IMR-90 (cell line): ENCODE results near the gene FAF1. TPM values are rescaled to one million over a fixed set of nuclear protein-coding genes. Genes with fewer than 3 reads are reported as not detected.
A peak's percentile ranks its signal among the peaks of the same experiment; 100 is the strongest.

Source experiments
- ATAC-seq: fragments of 200-7000 bp; cut with Tn5 transposase; 2 replicates; pipeline ENCODE4 v1.9.1; 2020; ENCODE audit warnings: low read depth, mild to moderate bottlenecking, moderate library complexity
- BruUV-seq: library from RNA; stranded (reverse); fragments of 400-500 nt; replicated peaks from 2 replicates; lab custom pipeline; 2021; lab: Mats Ljungman, UMichigan
- CTCF ChIA-PET: fragments of 300-600 bp; formaldehyde crosslinking; extraction: SDS; loops from one replicate; lab custom pipeline; 2021; ENCODE audit warnings: antibody characterized with exemption; lab: Yijun Ruan, JAX
- POLR2A ChIA-PET: fragments of 300-600 bp; sonication (Branson Sonifier 250); formaldehyde crosslinking; loops from one replicate; lab custom pipeline; 2022; ENCODE audit warnings: antibody characterized with exemption; ENCODE audit not compliant: unreplicated experiment; lab: Charles Lee
- DNase-seq: peaks from one replicate; pipeline ENCODE4 v3.0.0; 2013
- H2AFZ ChIP-seq: replicated peaks from 2 replicates; pipeline ENCODE3; 2013; ENCODE audit warnings: low read length, mild to moderate bottlenecking; ENCODE audit not compliant: poor library complexity
- H2AK5ac ChIP-seq: 2 replicates; pipeline ENCODE4 v1.6.1; 2013; ENCODE audit warnings: low read depth, low read length, inconsistent platforms
- H2AK9ac ChIP-seq: replicated peaks from 2 replicates; pipeline ENCODE3; 2013; ENCODE audit warnings: mild to moderate bottlenecking, low read depth, low read length, moderate library complexity; ENCODE audit not compliant: poor library complexity
- H2BK120ac ChIP-seq: 2 replicates; pipeline ENCODE4 v1.6.1; 2013; ENCODE audit warnings: low read depth, low read length, inconsistent platforms
- H2BK15ac ChIP-seq: 3 replicates; pipeline ENCODE4 v1.6.1; 2013; ENCODE audit warnings: low read depth, low read length, inconsistent platforms
- H2BK20ac ChIP-seq: 2 replicates; pipeline ENCODE4 v1.6.1; 2013; ENCODE audit warnings: low read depth, mild to moderate bottlenecking, inconsistent platforms, low read length, moderate library complexity
- H2BK5ac ChIP-seq: 2 replicates; pipeline ENCODE4 v1.6.1; 2013; ENCODE audit warnings: mild to moderate bottlenecking, low read depth, low read length, inconsistent platforms; ENCODE audit not compliant: poor library complexity, severe bottlenecking
- H3K14ac ChIP-seq: replicated peaks from 2 replicates; pipeline ENCODE4 v1.6.1; 2013; ENCODE audit warnings: low read depth, low read length, inconsistent platforms
- H3K18ac ChIP-seq: 2 replicates; pipeline ENCODE4 v1.6.1; 2013; ENCODE audit warnings: low read depth, low read length, control low read depth
- H3K23ac ChIP-seq: 2 replicates; pipeline ENCODE4 v1.6.1; 2013; ENCODE audit warnings: low read depth, low read length, inconsistent platforms
- H3K27ac ChIP-seq: 2 replicates; pipeline ENCODE4 v1.5.1; 2013; ENCODE audit warnings: mild to moderate bottlenecking, control low read depth, low read length; ENCODE audit not compliant: insufficient read depth
- H3K27me3 ChIP-seq: 2 replicates; pipeline ENCODE4 v1.6.1; 2013; ENCODE audit warnings: low read length; ENCODE audit not compliant: control insufficient read depth, insufficient read depth
- H3K36me3 ChIP-seq: 2 replicates; pipeline ENCODE4 v1.6.1; 2013; ENCODE audit warnings: low read length, mixed read lengths; ENCODE audit not compliant: control insufficient read depth, insufficient read depth
- H3K4ac ChIP-seq: 2 replicates; pipeline ENCODE4 v1.6.1; 2013; ENCODE audit warnings: low read depth, low read length, inconsistent platforms
- H3K4me1 ChIP-seq: 2 replicates; pipeline ENCODE4 v1.6.1; 2013; ENCODE audit warnings: low read length, mixed read lengths; ENCODE audit not compliant: control insufficient read depth, insufficient read depth
- H3K4me2 ChIP-seq: 2 replicates; pipeline ENCODE4 v1.6.1; 2013; ENCODE audit warnings: low read depth, mild to moderate bottlenecking, control low read depth, low read length, moderate library complexity
- H3K4me3 ChIP-seq: 2 replicates; pipeline ENCODE4 v1.5.1; 2013; ENCODE audit warnings: low read depth, mild to moderate bottlenecking, control low read depth, low read length, moderate library complexity; ENCODE audit not compliant: insufficient read depth
- H3K56ac ChIP-seq: 2 replicates; pipeline ENCODE4 v1.6.1; 2013; ENCODE audit warnings: low read length, inconsistent platforms; ENCODE audit not compliant: insufficient read depth; ENCODE audit errors: extremely low read depth
- H3K79me1 ChIP-seq, 2 experiments: 2 replicates each; pipeline ENCODE4 v1.6.1; 2013; ENCODE audit warnings: low read length in 2 of 2, inconsistent platforms in 1 of 2, low read depth in 1 of 2
- H3K9ac ChIP-seq: 2 replicates; pipeline ENCODE4 v1.6.1; 2013; ENCODE audit warnings: low read depth, low read length, control low read depth
- H3K9me1 ChIP-seq: 2 replicates; pipeline ENCODE4 v1.6.1; 2013; ENCODE audit warnings: low read length, inconsistent platforms; ENCODE audit not compliant: insufficient read depth
- H3K9me3 ChIP-seq: 2 replicates; pipeline ENCODE4 v1.6.1; 2013; ENCODE audit warnings: low read length; ENCODE audit not compliant: control insufficient read depth, insufficient read depth
- H4K20me1 ChIP-seq: 2 replicates; pipeline ENCODE4 v1.6.1; 2013; ENCODE audit warnings: low read length, inconsistent platforms; ENCODE audit not compliant: insufficient read depth
- H4K5ac ChIP-seq: 2 replicates; pipeline ENCODE4 v1.6.1; 2013; ENCODE audit warnings: mild to moderate bottlenecking, low read depth, low read length, control low read depth
- H4K8ac ChIP-seq, 2 experiments: 2 replicates each; pipeline ENCODE4 v1.6.1; 2013; ENCODE audit warnings: low read depth in 2 of 2, low read length in 2 of 2, control low read depth in 1 of 2, inconsistent platforms in 1 of 2
- H4K91ac ChIP-seq: 2 replicates; pipeline ENCODE4 v1.6.1; 2013; ENCODE audit warnings: low read depth, low read length, inconsistent platforms; ENCODE audit not compliant: insufficient read depth
- BHLHE40 ChIP-seq: fragments of 150-350 bp; IDR thresholded peaks from 2 replicates; pipeline ENCODE4 v1.6.1; 2016; ENCODE audit warnings: mild to moderate bottlenecking, low read depth, low read length
- CTCF ChIP-seq: conservative IDR thresholded peaks from 2 replicates; pipeline ENCODE4 v1.5.1; 2012; ENCODE audit warnings: mild to moderate bottlenecking, low read depth, low read length, improper control_type of control experiment
- FOS ChIP-seq: fragments of 150-350 bp; IDR thresholded peaks from 2 replicates; pipeline ENCODE4 v1.6.1; 2016; ENCODE audit warnings: low read depth, low read length
- NFE2L2 ChIP-seq: fragments of 150-350 bp; IDR thresholded peaks from 2 replicates; pipeline ENCODE4 v1.6.1; 2016; ENCODE audit warnings: low read depth, mild to moderate bottlenecking, low read length
- RAD21 ChIP-seq: IDR thresholded peaks from 2 replicates; pipeline ENCODE4 v1.6.1; 2012; ENCODE audit warnings: low read length, improper control_type of control experiment
- WGBS, 2 experiments: methylation state at CpG; one replicate each; pipeline versions ENCODE4 v1.1.5 to v1.1.7; 2013; ENCODE audit warnings: missing lambda C conversion rate in 2 of 2; ENCODE audit not compliant: insufficient read length in 1 of 2; ENCODE audit errors: extremely low coverage in 2 of 2; 5-methylcytosine and 5-hydroxymethylcytosine counted together
- dilution Hi-C: fragments of 300-500 bp; cut with HindIII; formaldehyde crosslinking; loops from one replicate; pipeline ENCODE4 v1.14.3; 2018; ENCODE audit warnings: low sequenced_read_pairs; ENCODE audit not compliant: unreplicated experiment
- in situ Hi-C: fragments of 300-500 bp; cut with MboI; formaldehyde crosslinking; loops from 3 replicates; pipeline ENCODE4 v1.14.3; 2019; ENCODE audit warnings: low sequenced_read_pairs, inconsistent platforms, mixed read lengths
- intact Hi-C: fragments of 100-400 bp; cut with micrococcal nuclease; formaldehyde crosslinking; loops from 2 replicates; pipeline ENCODE4 v1.10.0; 2022
- polyA plus RNA-seq, 3 experiments: library from polyadenylated mRNA; depleted of rRNA; stranded (reverse); fragments of >200 nt; gene quantifications; 2 replicates each; pipeline ENCODE4 v1.2.3, GENCODE V29; 2012; ENCODE audit warnings: low replicate concordance in 1 of 3
- total RNA-seq: library from RNA; depleted of rRNA; stranded (reverse); fragments of >200 nt; gene quantifications from 2 replicates; pipeline ENCODE4 v1.2.3, GENCODE V29; 2012

The FAF1 gene
- total and polyA plus RNA-seq, 2 of the 4 experiments (the other 2 are of a cell fraction): 18.8 to 72.9 TPM

- Histone ChIP-seq H3K4ac (no peak overlapping the region), H2BK20ac (no peak overlapping the region), H3K27me3 (no peaks in the 10 kb centered on the region), H2BK5ac (no peak overlapping the region), H3K79me1 (peaks cover 2% of the 10 kb centered on the region in 2 experiments; a peak in 2 of 4 replicates), H3K23ac (no peak overlapping the region), H3K4me3 (no peak overlapping the region), H3K9ac (no peak overlapping the region), H3K4me2 (peak overlapping the region; percentile 39; the same call in 1 of the 2 replicates), H2AK5ac (no peak overlapping the region), H3K27ac (no peak overlapping the region), H4K8ac (no peak overlapping the region), H3K18ac (no peak overlapping the region), H2BK15ac (no peak overlapping the region), H4K91ac (no peak overlapping the region), H4K20me1 (no peaks in the 10 kb centered on the region), H3K9me1 (no peaks in the 10 kb centered on the region), H4K5ac (no peak overlapping the region), H3K9me3 (no peaks in the 10 kb centered on the region), H3K14ac (no peak overlapping the region), H3K56ac (no peak overlapping the region), H2AFZ (no peak overlapping the region), H3K4me1 (no peaks in the 10 kb centered on the region), H3K36me3 (no peaks in the 10 kb centered on the region), H2AK9ac (no peak overlapping the region), H2BK120ac (no peak overlapping the region)
- WGBS, 2 experiments: no CpG with 5 or more reads among the region's 3 CpGs
- in situ Hi-C loops: no loop called here
- BruUV-seq: no TSS peak
- ATAC-seq (no peak), DNase-seq (no peak)
- TF ChIP-seq CTCF: no peak
- TF ChIP-seq BHLHE40: no peak
- no peak for TF ChIP-seq RAD21
- no peak for TF ChIP-seq NFE2L2
- no peak for TF ChIP-seq FOS
- ChIA-PET CTCF (no interaction called here), POLR2A (no interaction called here)
- intact Hi-C loops: no loop called here
- dilution Hi-C loops: no loop called here
Observed at GRCh38 chr1:50853325-50853724, 106.7 kb downstream of the FAF1 start.
